Hindlimb muscle (tissue), 1 donor: Measurements from ENCODE around the gene PACRG. TPM values are rescaled to one million over a fixed set of nuclear protein-coding genes. Genes with fewer than 3 reads are reported as not detected.

Experiments
- DNase-seq: peaks from one replicate; pipeline ENCODE4 v3.0.0-alpha.2; 2013
- polyA plus RNA-seq: library from polyadenylated mRNA; unstranded; fragments of 120-200 nt; gene quantifications from one replicate; pipeline ENCODE4 v1.2.1, GENCODE V29; 2013; ENCODE audit not compliant: insufficient read length

Gene PACRG
- polyA plus RNA-seq, 1 donor, result 1.7 TPM

DNA sequence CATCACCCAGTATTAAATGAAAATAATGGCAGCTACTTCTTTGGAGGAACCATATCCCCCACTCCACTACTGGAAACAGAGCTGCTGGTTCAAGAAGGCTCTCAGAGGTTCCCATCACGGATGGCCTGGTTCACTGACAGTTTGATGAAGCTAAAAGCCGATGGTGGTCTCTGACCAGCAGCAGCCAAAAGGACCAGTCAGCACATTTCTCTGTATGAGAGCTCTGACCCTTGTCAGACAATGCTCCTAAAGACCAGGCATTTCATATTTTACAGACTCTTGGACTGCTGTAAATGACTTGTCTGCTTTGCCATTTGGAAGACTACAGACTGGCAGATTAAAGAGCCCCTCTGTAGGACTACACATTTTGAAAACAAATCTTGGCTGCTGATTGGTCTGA is 16.8 kb upstream of the PACRG start:
- DNase-seq, result no peak

DNA sequence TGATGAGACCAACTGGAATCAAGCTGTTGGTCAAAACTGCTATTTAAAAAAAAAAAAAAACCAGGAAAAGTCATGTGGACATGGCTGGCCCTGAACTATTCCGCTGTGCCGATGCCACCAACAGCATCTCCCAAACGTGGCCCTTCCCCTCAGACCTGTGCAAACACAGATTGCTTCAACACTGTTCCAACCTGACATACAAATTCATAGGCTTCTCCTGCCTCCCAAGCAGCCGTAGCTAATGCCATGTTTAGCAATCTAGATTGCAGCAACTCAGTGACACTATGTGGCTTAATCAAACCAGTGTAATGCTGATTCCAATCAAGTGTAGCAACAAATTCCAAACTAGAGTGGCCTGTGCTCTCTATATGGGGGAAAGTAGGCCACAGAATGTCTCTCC is 16.4 kb upstream of the PACRG start:
- no peak for DNase-seq

DNA sequence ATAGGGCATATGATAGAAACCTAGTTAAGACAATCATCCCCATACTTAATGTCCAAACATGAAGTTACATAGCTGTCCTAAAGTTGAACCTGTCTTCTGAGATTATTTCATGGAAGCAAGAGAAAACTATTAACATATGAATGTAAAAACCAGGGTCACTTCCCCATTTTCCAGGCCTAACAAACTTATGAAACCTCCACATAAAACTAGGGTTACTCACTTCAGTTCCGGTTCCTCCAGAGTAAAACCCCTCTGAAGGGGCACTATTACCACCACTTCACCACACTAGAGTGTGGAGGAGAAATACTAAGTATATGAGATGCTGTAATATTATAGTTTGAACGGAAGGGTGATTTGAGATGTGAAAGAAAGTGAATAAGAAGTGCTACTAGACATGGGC is 15.1 kb upstream of the PACRG start:
- DNase-seq, result no peak

DNA sequence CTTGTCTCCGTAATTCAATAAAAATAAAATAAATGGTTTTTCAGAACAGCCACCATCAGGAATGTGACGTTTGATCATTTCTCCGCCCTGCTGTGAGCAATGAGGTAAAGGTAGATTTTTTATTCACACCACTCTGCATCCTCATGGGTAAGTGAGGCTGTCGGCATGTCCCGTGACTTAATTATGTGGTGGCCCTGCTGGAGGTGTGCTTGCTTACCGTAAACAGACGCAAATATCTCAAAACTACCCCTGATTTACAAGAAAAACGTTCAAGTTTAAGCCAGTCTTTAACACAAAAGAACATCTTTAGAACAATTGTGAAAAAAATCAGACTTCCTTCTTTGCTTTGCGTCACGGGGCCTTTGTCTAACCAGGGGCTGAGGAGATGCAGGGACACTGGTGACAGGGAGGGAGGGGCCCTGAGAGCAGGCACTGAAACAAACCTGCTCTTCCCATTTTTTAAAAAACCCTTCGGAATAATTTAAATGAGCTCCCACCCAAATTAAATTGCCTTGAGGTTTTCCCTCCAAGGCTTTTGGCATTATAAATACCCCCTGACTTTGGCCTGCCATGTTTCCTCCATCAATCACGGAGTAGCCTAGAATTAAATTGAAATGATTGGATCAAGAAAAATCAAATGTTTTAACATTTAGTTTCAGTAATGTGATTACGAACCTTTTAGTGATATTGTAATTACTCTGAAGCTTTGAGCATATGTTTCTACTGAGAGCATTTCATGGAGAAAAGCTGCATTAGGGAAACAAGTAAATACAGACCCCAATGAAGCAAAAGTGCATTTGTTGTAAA is 13.6 kb upstream of the PACRG start:
- DNase-seq, result no peak

DNA sequence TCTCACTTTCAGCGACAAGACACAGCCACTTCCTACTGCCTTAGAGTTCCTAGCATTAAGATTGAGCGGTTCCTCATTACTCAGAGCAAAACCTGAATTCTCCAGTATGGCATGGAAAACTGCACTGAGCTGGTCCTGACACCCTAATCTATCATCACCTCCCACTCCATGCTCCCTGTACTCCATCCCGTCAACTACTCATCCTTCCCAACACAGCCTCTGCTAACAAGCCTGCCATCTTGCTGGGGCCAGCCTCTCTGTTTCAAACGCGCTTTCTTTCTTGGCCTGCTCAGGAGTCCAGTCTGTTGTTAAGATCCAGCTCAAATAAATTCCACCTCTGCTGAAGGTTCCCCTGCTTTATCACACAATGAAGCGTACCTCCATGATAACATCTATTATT is 12.2 kb upstream of the PACRG start:
- no peak for DNase-seq

GRCh38 chr6:162719528-162719927 is 8.2 kb upstream of the PACRG start:
- no peak for DNase-seq

DNA sequence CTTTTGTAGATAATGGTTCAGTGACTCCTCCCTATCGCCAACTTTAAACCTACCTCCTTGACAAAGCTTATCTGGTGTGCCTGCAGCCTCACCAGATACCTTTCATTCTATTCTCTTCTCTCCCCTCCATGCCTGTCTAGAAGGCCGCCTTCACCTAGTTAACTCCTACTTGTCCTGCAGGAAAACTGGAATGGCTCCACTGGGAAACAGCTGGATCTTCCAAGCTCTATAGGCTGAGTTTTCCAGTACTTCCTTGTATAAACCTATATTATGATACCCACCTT is 6.4 kb upstream of the PACRG start:
- DNase-seq, result no peak

DNA sequence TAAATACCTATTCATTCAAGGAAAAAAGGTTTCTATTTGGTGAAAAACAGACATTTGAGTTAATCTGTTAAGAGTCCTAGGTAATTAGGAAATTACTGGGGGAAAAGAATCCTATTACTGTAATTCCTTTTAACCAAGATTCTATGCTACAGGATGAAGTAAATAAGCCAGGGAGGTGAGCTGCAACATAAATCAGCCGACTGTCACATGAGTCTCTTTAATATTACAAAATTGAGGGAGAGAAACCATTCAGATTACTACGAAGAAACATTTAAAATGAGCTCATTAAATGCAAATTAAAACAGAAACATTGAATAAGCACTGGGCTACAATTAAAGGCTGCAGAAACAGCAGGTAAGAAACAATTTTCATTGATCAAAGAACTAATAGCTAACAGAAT is 5.5 kb upstream of the PACRG start:
- DNase-seq, result no peak

DNA sequence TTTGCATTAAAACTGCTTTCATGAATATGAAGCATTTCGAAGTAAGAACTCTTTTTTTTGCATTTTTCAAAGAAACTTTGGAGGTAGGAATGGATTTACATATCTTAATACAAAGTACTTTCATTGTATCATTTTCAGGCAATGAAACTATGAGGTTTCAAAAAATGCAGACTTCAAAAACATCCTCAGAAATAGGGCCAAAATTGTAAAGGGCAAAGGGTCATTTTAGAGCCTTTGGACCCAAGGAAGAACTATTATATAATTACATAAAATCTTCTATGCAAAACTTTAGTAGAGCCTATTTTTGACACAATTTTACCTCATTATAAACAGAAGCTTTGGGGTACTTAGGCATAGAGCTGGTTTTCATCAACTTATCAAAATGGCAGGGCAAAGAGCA is 5.1 kb upstream of the PACRG start:
- no peak for DNase-seq

- peak; percentile 19 for DNase-seq
Observed at GRCh38 chr6:162726947-162727321, 840 bp upstream of the PACRG start.

DNA sequence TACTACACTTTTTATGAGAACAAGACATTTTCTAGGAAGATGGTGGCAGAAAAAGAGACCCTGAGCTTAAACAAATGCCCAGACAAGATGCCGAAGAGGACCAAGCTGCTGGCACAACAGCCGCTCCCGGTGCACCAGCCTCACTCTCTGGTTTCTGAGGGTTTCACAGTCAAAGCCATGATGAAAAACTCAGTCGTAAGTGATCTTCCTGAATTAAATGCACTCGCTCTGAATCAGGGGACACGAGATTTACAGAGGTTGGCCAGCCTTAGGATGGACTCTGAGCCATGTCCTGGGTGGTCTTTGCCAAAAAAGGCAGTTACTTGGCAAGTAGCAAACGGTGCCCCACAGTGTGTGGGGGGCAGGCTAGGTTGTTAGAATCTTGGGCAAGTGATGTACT is 423 bp downstream of the PACRG start:
- peak; percentile 26 for DNase-seq

DNA sequence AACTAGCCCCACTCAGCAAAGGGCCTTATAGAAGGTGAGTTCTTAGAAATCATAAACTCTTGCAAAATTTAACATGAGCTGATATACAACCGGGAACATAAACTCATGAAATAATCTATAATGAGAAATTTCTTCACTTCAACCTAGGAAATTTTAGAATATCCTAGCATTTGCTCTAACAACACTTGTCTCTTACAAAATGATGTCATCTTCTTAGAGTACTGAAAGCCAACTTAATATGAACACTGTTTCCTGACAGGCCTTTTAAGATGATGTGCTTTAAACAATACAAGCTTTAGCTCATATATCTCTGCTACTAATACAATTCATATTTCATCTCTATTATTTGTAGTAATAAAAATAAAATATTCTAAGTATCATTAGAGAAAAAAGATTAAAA is 932 bp downstream of the PACRG start:
- DNase-seq, result no peak

- no peak for DNase-seq
Observed at GRCh38 chr6:162730502-162730901, 2.7 kb downstream of the PACRG start.

GRCh38 chr6:162733489-162733888 is 5.7 kb downstream of the PACRG start:
- no peak for DNase-seq

GRCh38 chr6:162736961-162737360 is 9.2 kb downstream of the PACRG start:
- no peak for DNase-seq

GRCh38 chr6:162750776-162751175 is 23.0 kb downstream of the PACRG start:
- DNase-seq, result no peak

DNA sequence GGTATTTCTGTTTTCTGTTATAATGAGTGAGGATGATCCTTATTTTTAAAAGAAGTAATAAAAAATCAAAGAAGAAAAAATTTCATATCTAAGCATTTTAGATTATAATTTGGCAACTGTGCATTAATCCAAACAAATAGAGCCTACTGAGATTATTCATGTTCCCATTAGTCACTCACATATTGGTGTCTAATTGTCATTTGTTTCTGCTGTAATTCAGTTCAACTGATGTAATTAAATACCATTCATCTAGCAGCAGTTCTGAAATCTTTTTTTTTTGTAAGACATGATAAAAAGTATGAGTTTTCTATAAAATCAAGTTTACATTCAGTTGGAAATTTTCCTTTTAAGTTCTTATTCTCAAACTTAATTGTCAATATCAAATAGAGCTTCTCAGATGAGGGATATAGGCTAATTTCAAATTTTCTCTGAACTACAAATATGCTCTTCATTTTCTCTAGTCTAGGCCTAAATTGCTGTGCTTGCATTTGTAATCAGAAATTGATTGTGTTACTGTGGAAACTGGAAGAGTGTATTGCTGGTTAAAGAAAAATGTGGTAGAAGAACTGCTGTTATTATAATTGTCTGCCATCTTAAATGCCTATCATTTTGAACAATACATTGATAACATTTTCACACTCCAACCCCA is 23.6 kb downstream of the PACRG start:
- no peak for DNase-seq

- DNase-seq, result no peak
Observed at GRCh38 chr6:162753775-162754174, 26.0 kb downstream of the PACRG start.

DNA sequence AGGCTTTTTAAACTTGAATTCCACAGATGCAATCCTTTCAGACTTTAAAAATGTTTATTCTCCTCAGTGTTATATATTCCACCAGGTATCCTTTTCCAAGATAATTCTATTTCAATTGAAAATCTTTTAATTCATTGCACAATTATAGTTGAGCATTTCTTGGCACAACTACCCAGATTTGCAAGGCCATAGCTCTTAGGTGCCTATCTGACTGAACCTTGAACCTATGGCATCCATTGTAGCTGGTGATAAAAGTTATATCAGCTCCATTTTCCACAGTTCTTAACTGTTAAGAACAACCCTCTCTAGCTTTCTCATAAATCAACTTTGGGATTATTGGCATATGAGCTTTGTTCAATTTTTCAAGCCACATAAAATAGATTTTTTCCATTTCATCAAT is 42.4 kb downstream of the PACRG start:
- DNase-seq, result no peak

- DNase-seq, result no peak
Observed at GRCh38 chr6:162770955-162771354, 43.2 kb downstream of the PACRG start.

- DNase-seq, result no peak
Observed at GRCh38 chr6:162772466-162772865, 44.7 kb downstream of the PACRG start.

DNA sequence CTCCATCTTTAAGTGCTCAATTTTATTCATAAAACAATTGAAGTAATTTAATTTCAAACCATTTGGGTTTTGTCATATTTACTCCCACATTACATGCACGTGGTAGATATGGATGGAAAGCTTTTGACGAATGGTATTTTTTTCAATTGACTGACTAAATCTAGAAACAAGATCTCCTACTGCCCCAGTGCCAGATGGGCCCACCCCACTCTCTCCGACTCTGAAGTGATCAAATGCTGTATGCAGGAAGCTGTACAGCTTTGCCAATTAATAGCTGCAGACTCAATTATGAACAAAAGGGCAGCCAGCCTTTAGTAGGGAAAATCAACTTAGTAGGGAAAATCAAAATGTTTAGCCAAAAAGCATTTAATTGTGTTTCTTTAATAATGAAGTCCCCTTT is 46.2 kb downstream of the PACRG start:
- no peak for DNase-seq

- no peak for DNase-seq
Observed at GRCh38 chr6:162777091-162777490, 49.3 kb downstream of the PACRG start.

- no peak for DNase-seq
Observed at GRCh38 chr6:162778603-162779002, 50.8 kb downstream of the PACRG start.
